ENCODE measurements around the gene TMC2. TPM values are rescaled to one million over a fixed set of nuclear protein-coding genes. Genes with fewer than 3 reads are reported as not detected.
"Not testable (repeated sequence)": the region's sequence is repeated elsewhere in the genome, so short reads cannot be mapped to it uniquely, and the experiment has no call there.

Gene TMC2
- polyA plus RNA-seq, 2 of the 4 experiments (the other 2 are of a cell fraction): not detected

DNA sequence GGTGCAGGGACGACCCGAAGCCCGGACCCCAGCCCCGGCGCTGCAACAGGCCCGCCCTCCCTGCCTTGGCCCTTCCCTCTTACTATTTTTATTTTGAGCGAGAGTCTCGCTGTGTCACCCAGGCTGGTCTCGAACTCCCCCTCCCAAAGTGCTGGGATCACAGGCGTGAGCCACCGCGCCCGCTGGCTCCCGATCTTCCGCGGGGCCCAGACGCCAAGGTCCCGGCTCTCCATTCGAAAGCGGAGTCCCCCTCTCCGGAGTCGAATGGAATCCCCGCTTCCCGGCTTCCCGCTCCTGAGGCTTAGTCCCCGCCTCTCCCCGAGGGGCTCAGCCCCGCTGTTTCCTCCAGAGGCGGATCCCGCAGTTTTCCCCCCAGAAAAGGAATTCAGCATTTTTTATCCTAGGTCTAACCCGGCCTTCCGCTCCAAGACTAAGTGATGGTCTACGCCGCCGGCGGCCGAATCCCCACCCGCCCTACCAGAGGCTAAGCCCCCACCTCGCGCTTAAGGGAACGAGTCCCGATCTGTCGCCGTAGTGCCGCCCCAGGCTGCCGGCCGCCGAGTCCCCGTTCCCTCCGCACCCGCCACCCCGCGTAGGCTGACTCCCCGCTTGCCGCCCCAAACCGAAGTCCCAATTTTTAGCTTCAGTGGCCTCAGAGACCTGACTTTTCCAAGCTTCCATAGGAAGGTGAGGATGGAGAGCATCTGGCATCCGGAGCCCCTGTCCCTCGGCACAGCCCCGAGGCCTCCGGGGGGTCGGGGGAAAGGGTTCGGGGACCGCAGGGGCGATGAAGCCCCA lies 11.5 kb upstream of the TMC2 start (continued):
- no peak for TF ChIP-seq ESRRA (IDR thresholded peaks at IDR 0.05; ENCODE audit: borderline replicate concordance, low read length)
- TF ChIP-seq, protein P1, sequence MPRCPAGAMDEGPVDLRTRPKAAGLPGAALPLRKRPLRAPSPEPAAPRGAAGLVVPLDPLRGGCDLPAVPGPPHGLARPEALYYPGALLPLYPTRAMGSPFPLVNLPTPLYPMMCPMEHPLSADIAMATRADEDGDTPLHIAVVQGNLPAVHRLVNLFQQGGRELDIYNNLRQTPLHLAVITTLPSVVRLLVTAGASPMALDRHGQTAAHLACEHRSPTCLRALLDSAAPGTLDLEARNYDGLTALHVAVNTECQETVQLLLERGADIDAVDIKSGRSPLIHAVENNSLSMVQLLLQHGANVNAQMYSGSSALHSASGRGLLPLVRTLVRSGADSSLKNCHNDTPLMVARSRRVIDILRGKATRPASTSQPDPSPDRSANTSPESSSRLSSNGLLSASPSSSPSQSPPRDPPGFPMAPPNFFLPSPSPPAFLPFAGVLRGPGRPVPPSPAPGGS (IDR thresholded peaks at IDR 0.05): no peak
- no peak for TF ChIP-seq HEYL (CRISPR knock-in tag; IDR thresholded peaks at IDR 0.05)
- TF ChIP-seq, protein P2, sequence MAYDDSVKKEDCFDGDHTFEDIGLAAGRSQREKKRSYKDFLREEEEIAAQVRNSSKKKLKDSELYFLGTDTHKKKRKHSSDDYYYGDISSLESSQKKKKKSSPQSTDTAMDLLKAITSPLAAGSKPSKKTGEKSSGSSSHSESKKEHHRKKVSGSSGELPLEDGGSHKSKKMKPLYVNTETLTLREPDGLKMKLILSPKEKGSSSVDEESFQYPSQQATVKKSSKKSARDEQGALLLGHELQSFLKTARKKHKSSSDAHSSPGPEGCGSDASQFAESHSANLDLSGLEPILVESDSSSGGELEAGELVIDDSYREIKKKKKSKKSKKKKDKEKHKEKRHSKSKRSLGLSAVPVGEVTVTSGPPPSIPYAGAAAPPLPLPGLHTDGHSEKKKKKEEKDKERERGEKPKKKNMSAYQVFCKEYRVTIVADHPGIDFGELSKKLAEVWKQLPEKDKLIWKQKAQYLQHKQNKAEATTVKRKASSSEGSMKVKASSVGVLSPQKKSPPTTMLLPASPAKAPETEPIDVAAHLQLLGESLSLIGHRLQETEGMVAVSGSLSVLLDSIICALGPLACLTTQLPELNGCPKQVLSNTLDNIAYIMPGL (CRISPR knock-in tag; IDR thresholded peaks at IDR 0.05; ENCODE audit: borderline replicate concordance): no peak; the same call in 1 of the 2 replicates
- TF ChIP-seq, protein P3, sequence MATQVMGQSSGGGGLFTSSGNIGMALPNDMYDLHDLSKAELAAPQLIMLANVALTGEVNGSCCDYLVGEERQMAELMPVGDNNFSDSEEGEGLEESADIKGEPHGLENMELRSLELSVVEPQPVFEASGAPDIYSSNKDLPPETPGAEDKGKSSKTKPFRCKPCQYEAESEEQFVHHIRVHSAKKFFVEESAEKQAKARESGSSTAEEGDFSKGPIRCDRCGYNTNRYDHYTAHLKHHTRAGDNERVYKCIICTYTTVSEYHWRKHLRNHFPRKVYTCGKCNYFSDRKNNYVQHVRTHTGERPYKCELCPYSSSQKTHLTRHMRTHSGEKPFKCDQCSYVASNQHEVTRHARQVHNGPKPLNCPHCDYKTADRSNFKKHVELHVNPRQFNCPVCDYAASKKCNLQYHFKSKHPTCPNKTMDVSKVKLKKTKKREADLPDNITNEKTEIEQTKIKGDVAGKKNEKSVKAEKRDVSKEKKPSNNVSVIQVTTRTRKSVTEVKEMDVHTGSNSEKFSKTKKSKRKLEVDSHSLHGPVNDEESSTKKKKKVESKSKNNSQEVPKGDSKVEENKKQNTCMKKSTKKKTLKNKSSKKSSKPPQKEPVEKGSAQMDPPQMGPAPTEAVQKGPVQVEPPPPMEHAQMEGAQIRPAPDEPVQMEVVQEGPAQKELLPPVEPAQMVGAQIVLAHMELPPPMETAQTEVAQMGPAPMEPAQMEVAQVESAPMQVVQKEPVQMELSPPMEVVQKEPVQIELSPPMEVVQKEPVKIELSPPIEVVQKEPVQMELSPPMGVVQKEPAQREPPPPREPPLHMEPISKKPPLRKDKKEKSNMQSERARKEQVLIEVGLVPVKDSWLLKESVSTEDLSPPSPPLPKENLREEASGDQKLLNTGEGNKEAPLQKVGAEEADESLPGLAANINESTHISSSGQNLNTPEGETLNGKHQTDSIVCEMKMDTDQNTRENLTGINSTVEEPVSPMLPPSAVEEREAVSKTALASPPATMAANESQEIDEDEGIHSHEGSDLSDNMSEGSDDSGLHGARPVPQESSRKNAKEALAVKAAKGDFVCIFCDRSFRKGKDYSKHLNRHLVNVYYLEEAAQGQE (IDR thresholded peaks at IDR 0.05): peak; percentile 59; the same call in 1 of the 2 replicates
- TF ChIP-seq, protein P4, sequence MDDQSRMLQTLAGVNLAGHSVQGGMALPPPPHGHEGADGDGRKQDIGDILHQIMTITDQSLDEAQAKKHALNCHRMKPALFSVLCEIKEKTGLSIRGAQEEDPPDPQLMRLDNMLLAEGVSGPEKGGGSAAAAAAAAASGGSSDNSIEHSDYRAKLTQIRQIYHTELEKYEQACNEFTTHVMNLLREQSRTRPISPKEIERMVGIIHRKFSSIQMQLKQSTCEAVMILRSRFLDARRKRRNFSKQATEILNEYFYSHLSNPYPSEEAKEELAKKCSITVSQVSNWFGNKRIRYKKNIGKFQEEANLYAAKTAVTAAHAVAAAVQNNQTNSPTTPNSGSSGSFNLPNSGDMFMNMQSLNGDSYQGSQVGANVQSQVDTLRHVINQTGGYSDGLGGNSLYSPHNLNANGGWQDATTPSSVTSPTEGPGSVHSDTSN (IDR thresholded peaks at IDR 0.05): 0 out of 2 replicates have a peak, but pooled peaks have one; percentile 17
- TF ChIP-seq HDAC2 (IDR thresholded peaks at IDR 0.05): no peak
- TF ChIP-seq, protein P5, sequence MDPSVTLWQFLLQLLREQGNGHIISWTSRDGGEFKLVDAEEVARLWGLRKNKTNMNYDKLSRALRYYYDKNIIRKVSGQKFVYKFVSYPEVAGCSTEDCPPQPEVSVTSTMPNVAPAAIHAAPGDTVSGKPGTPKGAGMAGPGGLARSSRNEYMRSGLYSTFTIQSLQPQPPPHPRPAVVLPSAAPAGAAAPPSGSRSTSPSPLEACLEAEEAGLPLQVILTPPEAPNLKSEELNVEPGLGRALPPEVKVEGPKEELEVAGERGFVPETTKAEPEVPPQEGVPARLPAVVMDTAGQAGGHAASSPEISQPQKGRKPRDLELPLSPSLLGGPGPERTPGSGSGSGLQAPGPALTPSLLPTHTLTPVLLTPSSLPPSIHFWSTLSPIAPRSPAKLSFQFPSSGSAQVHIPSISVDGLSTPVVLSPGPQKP (IDR thresholded peaks at IDR 0.05; ENCODE audit: low read depth, low read length): no peak
- TF ChIP-seq RAD21 (conservative IDR thresholded peaks at IDR 0.05 in 1 of 2, IDR thresholded peaks at IDR 0.05 in 1 of 2): no peak; a peak in 2 of 5 replicates
- TF ChIP-seq ZC3H11A (IDR thresholded peaks at IDR 0.05): no peak

DNA sequence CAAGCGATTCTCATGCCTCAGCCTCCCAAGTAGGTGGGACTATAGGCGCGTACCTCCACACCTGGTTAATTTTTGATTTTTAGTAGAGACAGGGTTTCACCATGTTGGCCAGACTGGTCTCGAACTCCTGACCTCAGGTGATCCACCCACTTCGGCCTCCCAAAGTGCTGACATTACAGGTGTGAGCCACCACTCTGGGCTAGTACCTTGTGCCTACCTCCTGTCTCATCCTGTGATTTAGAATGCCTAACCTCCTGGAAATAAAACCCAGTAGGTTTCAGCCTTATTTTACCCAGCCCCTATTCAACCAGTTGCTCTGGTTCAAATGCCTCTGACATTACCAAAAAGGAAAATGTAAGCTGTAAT lies 10.2 kb upstream of the TMC2 start:
- H3K4me1 ChIP-seq; H3K27ac ChIP-seq; POLR2A ChIA-PET; H3K4me2 ChIP-seq; H3K4me3 ChIP-seq; DNase-seq (ENCODE audit: low read depth in 1 of 2, low spot score in 1 of 2); FAIRE-seq; H3K9me3 ChIP-seq; ATAC-seq: not testable (repeated sequence)
- 91% methylated on average over 5 of the region's 5 CpGs for WGBS (ENCODE audit: missing lambda C conversion rate)
- CTCF ChIA-PET: interaction anchor here (1.0 to 10.7 kb wide), 3 partner anchors 15 to 124 kb away, joined by 3 to 165 read pairs (median 149); partner anchors contain the start of genes NOP56 and ZNF343

DNA sequence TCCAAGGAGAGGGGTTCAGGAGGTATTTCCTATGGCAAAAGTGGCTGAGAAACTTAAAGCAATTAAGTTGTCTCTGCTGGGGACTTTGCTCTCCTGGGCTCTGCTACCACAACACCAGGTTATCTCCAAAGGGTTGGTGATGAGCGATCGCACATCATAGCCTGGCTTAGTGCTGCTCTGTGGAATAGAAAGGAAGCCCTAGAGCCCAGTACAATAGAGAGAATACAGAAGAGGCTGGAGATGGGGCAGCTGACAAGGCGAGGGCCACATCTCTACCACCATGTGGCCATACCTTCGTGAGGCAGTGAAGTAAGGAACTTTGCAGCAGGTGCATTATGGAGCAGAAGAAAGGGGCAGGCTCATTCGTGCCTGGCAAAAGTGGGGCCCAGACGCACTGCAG lies 8.6 kb upstream of the TMC2 start:
- POLR2A ChIA-PET: no interaction called here
- Histone ChIP-seq H3K4me3 (no peak overlapping the region), H3K4me2 (no peak overlapping the region), H3K27ac (no peak overlapping the region), H3K4me1 (peaks cover 8% of the 10 kb centered on the region; the same call in 1 of the 3 replicates), H3K9me3 (no peaks in the 10 kb centered on the region)
- DNase-seq (ENCODE audit: low read depth in 1 of 2, low spot score in 1 of 2): no peak
- no peak for FAIRE-seq
- CTCF ChIA-PET: interaction anchor here (1.3 to 10.7 kb wide), 6 partner anchors 9 to 122 kb away, joined by 3 to 165 read pairs (median 5); partner anchors contain the start of gene NOP56
- no peak for ATAC-seq
- 51% methylated on average over 6 of the region's 6 CpGs for WGBS (ENCODE audit: missing lambda C conversion rate)
- no peak for TF ChIP-seq FOSB (CRISPR knock-in tag; IDR thresholded peaks at IDR 0.05)
- TF ChIP-seq, protein P6, sequence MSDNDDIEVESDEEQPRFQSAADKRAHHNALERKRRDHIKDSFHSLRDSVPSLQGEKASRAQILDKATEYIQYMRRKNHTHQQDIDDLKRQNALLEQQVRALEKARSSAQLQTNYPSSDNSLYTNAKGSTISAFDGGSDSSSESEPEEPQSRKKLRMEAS (IDR thresholded peaks at IDR 0.05): no peak
